Measurements from ENCODE around the gene ALG1. TPM values are rescaled to one million over a fixed set of nuclear protein-coding genes. Genes with fewer than 3 reads are reported as not detected.

Gene ALG1
- total and polyA plus RNA-seq, 2 of the 13 experiments (the other 11 are each of a cell fraction or from before 2014, with no cell fraction given) = 43.3 to 75.6 TPM

DNA sequence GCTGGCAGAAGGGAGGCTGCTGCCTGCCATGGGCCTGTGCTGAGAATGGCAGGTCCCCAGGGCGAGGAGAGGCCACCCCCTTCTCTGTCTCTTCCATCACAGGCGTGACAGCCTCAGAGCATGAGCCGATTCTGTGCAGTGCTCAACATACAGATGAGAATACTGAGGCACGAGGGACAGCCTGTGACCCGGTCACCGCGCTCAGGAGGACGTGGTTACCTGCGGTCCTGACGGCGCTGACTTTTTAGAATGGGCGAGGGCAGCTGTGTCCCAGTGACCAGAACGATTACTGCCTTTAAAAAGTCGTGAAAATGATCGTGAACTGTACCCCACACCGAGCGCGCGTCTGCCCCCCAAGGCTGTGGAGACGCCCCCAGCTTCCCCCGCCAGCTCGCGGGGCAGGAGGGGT lies 25.4 kb downstream of the ALG1 start (continued):
- TF ChIP-seq, protein P1, sequence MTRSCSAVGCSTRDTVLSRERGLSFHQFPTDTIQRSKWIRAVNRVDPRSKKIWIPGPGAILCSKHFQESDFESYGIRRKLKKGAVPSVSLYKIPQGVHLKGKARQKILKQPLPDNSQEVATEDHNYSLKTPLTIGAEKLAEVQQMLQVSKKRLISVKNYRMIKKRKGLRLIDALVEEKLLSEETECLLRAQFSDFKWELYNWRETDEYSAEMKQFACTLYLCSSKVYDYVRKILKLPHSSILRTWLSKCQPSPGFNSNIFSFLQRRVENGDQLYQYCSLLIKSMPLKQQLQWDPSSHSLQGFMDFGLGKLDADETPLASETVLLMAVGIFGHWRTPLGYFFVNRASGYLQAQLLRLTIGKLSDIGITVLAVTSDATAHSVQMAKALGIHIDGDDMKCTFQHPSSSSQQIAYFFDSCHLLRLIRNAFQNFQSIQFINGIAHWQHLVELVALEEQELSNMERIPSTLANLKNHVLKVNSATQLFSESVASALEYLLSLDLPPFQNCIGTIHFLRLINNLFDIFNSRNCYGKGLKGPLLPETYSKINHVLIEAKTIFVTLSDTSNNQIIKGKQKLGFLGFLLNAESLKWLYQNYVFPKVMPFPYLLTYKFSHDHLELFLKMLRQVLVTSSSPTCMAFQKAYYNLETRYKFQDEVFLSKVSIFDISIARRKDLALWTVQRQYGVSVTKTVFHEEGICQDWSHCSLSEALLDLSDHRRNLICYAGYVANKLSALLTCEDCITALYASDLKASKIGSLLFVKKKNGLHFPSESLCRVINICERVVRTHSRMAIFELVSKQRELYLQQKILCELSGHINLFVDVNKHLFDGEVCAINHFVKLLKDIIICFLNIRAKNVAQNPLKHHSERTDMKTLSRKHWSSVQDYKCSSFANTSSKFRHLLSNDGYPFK (CRISPR knock-in tag; IDR thresholded peaks at IDR 0.05; ENCODE audit: borderline replicate concordance) = peak; percentile 6; the same call in 1 of the 2 replicates
- TF ChIP-seq ZNF251 (CRISPR knock-in tag; IDR thresholded peaks at IDR 0.05) = 0 out of 2 replicates have a peak, but pooled peaks have one; percentile 63
- peak; percentile 43 for TF ChIP-seq AGO2 (optimal IDR thresholded peaks at IDR 0.05; ENCODE audit: low read depth, low read length)
- peak; percentile 95; the same call in 1 of the 2 replicates for TF ChIP-seq ZNF83 (CRISPR knock-in tag; IDR thresholded peaks at IDR 0.05; ENCODE audit: borderline replicate concordance)
- 0 out of 2 replicates have a peak, but pooled peaks have one; percentile 9 for TF ChIP-seq YEATS2 (CRISPR knock-in tag; IDR thresholded peaks at IDR 0.05; ENCODE audit: borderline replicate concordance)
- TF ChIP-seq, protein P2, sequence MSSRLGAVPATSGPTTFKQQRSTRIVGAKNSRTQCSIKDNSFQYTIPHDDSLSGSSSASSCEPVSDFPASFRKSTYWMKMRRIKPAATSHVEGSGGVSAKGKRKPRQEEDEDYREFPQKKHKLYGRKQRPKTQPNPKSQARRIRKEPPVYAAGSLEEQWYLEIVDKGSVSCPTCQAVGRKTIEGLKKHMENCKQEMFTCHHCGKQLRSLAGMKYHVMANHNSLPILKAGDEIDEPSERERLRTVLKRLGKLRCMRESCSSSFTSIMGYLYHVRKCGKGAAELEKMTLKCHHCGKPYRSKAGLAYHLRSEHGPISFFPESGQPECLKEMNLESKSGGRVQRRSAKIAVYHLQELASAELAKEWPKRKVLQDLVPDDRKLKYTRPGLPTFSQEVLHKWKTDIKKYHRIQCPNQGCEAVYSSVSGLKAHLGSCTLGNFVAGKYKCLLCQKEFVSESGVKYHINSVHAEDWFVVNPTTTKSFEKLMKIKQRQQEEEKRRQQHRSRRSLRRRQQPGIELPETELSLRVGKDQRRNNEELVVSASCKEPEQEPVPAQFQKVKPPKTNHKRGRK (CRISPR knock-in tag; IDR thresholded peaks at IDR 0.05) = peak; percentile 70; the same call in 1 of the 2 replicates
- TF ChIP-seq MEIS1 (CRISPR knock-in tag; IDR thresholded peaks at IDR 0.05; ENCODE audit: borderline replicate concordance) = peak; percentile 80; the same call in 1 of the 2 replicates
- TF ChIP-seq ZNF431 (CRISPR knock-in tag; IDR thresholded peaks at IDR 0.05; ENCODE audit: borderline replicate concordance, low read depth) = 0 out of 2 replicates have a peak, but pooled peaks have one; percentile 70
- TF ChIP-seq PAF1 (CRISPR knock-in tag; IDR thresholded peaks at IDR 0.05) = 0 out of 2 replicates have a peak, but pooled peaks have one; percentile 32
- 0 out of 2 replicates have a peak, but pooled peaks have one; percentile 46 for TF ChIP-seq ZZZ3 (CRISPR knock-in tag; IDR thresholded peaks at IDR 0.05; ENCODE audit: borderline replicate concordance)
- TF ChIP-seq, protein P3, sequence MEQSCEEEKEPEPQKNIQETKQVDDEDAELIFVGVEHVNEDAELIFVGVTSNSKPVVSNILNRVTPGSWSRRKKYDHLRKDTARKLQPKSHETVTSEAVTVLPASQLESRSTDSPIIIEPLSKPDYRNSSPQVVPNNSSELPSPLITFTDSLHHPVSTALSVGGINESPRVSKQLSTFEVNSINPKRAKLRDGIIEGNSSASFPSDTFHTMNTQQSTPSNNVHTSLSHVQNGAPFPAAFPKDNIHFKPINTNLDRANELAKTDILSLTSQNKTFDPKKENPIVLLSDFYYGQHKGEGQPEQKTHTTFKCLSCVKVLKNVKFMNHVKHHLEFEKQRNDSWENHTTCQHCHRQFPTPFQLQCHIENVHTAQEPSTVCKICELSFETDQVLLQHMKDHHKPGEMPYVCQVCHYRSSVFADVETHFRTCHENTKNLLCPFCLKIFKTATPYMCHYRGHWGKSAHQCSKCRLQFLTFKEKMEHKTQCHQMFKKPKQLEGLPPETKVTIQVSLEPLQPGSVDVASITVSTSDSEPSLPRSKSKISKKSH (CRISPR knock-in tag; IDR thresholded peaks at IDR 0.05; ENCODE audit: borderline replicate concordance) = peak; percentile 66; the same call in 1 of the 2 replicates
- TF ChIP-seq ZNF30 (CRISPR knock-in tag; IDR thresholded peaks at IDR 0.05) = 0 out of 2 replicates have a peak, but pooled peaks have one; percentile 61
- TF ChIP-seq, protein P4, sequence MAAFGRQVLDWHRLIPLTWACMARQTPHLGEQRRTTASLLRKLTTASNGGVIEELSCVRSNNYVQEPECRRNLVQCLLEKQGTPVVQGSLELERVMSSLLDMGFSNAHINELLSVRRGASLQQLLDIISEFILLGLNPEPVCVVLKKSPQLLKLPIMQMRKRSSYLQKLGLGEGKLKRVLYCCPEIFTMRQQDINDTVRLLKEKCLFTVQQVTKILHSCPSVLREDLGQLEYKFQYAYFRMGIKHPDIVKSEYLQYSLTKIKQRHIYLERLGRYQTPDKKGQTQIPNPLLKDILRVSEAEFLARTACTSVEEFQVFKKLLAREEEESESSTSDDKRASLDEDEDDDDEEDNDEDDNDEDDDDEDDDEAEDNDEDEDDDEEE (CRISPR knock-in tag; IDR thresholded peaks at IDR 0.05) = 0 out of 2 replicates have a peak, but pooled peaks have one; percentile 16
- TF ChIP-seq ZNF510 (CRISPR knock-in tag; IDR thresholded peaks at IDR 0.05; ENCODE audit: low read depth) = 0 out of 2 replicates have a peak, but pooled peaks have one; percentile 60
- peak; percentile 7; the same call in 1 of the 2 replicates for TF ChIP-seq ZFP36L1 (CRISPR knock-in tag; IDR thresholded peaks at IDR 0.05)
- TF ChIP-seq, protein P5, sequence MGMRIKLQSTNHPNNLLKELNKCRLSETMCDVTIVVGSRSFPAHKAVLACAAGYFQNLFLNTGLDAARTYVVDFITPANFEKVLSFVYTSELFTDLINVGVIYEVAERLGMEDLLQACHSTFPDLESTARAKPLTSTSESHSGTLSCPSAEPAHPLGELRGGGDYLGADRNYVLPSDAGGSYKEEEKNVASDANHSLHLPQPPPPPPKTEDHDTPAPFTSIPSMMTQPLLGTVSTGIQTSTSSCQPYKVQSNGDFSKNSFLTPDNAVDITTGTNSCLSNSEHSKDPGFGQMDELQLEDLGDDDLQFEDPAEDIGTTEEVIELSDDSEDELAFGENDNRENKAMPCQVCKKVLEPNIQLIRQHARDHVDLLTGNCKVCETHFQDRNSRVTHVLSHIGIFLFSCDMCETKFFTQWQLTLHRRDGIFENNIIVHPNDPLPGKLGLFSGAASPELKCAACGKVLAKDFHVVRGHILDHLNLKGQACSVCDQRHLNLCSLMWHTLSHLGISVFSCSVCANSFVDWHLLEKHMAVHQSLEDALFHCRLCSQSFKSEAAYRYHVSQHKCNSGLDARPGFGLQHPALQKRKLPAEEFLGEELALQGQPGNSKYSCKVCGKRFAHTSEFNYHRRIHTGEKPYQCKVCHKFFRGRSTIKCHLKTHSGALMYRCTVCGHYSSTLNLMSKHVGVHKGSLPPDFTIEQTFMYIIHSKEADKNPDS (CRISPR knock-in tag; IDR thresholded peaks at IDR 0.05) = 0 out of 2 replicates have a peak, but pooled peaks have one; percentile 66
